Forelimb muscle (tissue), 1 donor: ENCODE results near the gene RPLP2. TPM values are rescaled to one million over a fixed set of nuclear protein-coding genes. Genes with fewer than 3 reads are reported as not detected.

Source experiments
- polyA plus RNA-seq: library from polyadenylated mRNA; unstranded; fragments of 120-200 nt; gene quantifications from one replicate; pipeline ENCODE4 v1.2.1, GENCODE V29; 2013; ENCODE audit not compliant: insufficient read length

The RPLP2 gene
- polyA plus RNA-seq, 1 donor: 1,639 TPM

Other genes starting within 250 kb of the RPLP2 start
- 0.52 TPM for gene LMNTD2, start 249.2 kb upstream of the RPLP2 start, polyA plus RNA-seq
- gene RASSF7, start 249.0 kb upstream of the RPLP2 start, polyA plus RNA-seq: 1.8 TPM
- 18.4 TPM for gene PHRF1, start 233.5 kb upstream of the RPLP2 start, polyA plus RNA-seq
- 14.9 TPM for gene IRF7, start 194.0 kb upstream of the RPLP2 start, polyA plus RNA-seq
- gene CDHR5, start 185.0 kb upstream of the RPLP2 start, polyA plus RNA-seq: 1.9 TPM
- gene SCT, start 182.8 kb upstream of the RPLP2 start, polyA plus RNA-seq: 97.2 TPM
- 1.1 TPM for gene DRD4, start 172.7 kb upstream of the RPLP2 start, polyA plus RNA-seq
- 28.7 TPM for gene DEAF1, start 114.7 kb upstream of the RPLP2 start, polyA plus RNA-seq
- 17.0 TPM for gene TMEM80, start 114.2 kb upstream of the RPLP2 start, polyA plus RNA-seq
- 2.0 TPM for gene EPS8L2, start 103.7 kb upstream of the RPLP2 start, polyA plus RNA-seq
- gene TALDO1, start 62.5 kb upstream of the RPLP2 start, polyA plus RNA-seq: 59.5 TPM
- gene GATD1, start 32.5 kb upstream of the RPLP2 start, polyA plus RNA-seq: 40.5 TPM
- gene CEND1, start 19.9 kb upstream of the RPLP2 start, polyA plus RNA-seq: 0.70 TPM
- gene SLC25A22, start 11.7 kb upstream of the RPLP2 start, polyA plus RNA-seq: 9.2 TPM
- gene PIDD1, start 4.7 kb upstream of the RPLP2 start, polyA plus RNA-seq: 11.2 TPM
- gene PNPLA2, start 8.9 kb downstream of the RPLP2 start, polyA plus RNA-seq: 27.6 TPM
- 17.6 TPM for gene CRACR2B, start 18.0 kb downstream of the RPLP2 start, polyA plus RNA-seq
- 155 TPM for gene CD151, start 23.0 kb downstream of the RPLP2 start, polyA plus RNA-seq
- gene POLR2L, start 32.6 kb downstream of the RPLP2 start, polyA plus RNA-seq: 109 TPM
- gene TSPAN4, start 32.9 kb downstream of the RPLP2 start, polyA plus RNA-seq: 44.0 TPM
- 61.4 TPM for gene CHID1, start 100.8 kb downstream of the RPLP2 start, polyA plus RNA-seq
- gene AP2A2, start 115.9 kb downstream of the RPLP2 start, polyA plus RNA-seq: 43.8 TPM
- gene MUC6, start 226.8 kb downstream of the RPLP2 start, polyA plus RNA-seq: 0.25 TPM